ENCODE results near the gene SPDEF.

Gene SPDEF

DNA sequence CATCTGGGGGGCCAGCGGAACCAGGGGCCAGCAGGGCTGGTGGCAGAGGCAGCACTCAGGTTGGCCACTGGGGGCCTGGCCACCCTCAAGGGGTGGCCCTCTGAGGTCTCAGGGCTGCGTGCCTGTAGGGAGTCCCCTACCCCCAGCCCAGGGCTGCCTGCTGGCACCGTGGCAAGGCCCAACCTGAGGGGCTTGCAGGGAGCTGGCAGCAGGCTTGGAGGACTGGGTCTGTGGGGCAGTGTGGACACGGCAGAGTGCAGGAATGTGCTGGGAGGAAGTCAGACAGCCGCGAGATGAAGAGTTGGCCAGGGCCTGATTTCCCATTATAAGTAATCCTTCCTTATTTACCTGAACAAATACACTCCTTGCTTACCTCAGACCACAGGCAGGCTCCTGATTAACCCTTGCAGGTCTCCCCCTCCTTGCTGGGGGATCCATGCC lies at the start of gene SPDEF:
TSS of gene SPDEF (minus strand) at position 299 of the 441 bp plus-strand sequence. CDS start 11,874 bp downstream, outside the sequence.
- DNase-seq (ENCODE audit: low read depth): no peak

DNA sequence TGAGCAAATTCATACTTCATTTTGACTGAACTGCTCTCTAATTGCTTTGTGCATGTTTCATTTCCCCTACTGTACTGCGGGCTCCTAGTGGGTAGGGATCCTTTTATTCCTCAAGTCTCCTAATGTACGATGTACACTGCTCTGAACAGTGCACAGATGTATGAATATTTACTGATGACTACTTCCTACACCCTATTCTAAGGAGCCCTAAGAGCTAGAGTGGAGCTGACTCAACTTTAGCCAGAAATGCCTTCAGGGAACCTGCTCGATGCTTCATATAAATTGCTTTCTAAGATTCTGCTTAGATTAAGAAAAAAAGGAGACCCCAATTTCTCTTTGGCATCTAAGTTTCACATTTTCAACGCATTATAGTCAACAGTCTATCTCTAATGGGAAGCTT lies 47.6 kb upstream of the SPDEF start:
- no peak for DNase-seq (ENCODE audit: low read depth)

DNA sequence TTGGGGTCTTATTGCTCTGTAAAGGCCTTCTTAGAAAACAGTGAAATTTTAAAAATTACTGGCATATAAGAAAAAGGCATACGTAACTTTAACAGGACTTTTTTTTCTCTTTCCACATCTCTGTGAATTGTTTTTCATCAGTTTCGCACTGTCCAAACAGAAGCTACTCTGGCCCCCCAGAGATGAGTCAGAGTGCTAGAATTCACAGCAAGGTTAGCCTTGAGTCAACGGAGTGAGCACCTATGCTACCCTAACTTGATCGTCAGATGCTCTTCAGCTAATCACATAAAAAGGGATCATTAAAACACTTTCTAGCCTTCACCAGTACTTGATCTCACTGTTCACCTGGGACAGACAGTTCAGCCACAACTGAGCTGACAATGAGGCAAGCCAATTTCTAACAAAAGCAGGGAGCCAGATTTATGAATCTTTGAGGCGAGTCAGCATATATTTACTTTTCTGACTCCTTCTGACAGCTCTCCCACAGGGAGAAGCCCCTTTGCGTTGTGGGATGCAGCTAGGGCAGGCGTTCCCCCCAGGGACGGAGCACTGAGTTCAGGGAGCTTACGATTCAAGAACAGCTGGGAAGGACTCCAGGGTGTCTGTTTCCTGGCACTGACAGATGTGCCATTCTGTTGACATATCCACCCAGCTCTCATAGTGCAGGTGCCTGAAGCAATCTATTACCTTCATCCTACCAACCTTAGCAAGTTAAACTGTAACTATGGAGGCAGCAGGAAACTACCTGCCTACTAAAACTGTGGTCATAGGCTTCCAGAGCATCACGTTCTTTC lies 46.4 kb upstream of the SPDEF start:
- DNase-seq (ENCODE audit: low read depth): no peak

DNA sequence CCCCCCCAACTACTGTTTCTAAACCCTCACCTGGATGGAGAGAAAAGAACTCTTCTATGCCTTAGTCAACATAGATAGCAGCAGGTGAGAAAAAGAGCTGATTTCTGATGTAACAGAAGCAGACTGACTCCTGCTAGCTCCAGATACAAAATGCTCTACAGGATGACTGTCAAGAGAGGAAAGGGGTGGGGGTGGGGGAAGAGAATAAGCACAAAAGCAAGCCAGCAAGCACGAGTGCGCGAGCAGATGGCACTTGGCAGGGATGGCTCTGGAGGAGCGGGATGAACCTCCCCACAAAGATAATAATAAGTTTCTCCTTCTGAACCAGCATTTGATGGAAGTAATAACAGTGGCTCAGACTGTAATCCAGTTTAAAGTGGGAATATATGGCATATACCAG lies 45.6 kb upstream of the SPDEF start:
- DNase-seq (ENCODE audit: low read depth): no peak

DNA sequence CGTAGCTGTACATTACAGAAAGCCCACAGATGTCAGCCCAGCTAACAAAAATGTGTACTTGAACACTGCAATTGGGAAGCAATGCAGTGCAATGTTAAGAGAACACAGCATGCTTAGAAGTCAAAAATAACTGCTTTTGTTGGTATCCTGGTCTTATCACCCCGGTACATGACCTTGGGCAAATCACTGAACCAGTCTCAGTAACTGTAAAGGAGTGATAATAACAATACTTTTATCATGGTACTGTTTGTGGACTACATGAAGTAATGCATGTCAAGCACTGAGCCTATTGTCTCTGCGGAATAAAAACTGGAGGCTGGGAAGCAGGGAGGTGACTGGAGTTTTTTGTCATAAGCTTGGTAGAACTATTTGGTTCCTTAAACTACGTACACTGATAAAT lies 44.7 kb upstream of the SPDEF start:
- no peak for DNase-seq (ENCODE audit: low read depth)

DNA sequence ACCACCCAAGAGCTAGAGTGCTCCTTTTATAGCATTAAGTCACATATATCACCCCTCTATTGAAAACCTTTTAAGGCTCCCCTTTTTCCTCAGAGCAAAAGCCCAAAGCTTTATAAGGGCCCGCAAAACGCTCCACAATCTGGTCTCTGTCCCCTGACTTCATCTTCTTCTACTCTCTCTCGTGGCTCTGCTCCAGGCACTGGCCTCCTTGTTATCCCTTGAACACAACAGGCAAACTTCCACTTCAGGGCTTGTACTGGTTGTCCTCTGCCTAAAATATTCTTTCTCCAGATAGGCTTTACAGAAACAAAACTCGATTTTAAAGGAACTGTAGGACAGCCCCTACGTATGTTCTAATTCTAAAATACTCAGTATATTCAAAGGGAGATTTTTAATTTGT lies 44.0 kb upstream of the SPDEF start:
- DNase-seq (ENCODE audit: low read depth): no peak

DNA sequence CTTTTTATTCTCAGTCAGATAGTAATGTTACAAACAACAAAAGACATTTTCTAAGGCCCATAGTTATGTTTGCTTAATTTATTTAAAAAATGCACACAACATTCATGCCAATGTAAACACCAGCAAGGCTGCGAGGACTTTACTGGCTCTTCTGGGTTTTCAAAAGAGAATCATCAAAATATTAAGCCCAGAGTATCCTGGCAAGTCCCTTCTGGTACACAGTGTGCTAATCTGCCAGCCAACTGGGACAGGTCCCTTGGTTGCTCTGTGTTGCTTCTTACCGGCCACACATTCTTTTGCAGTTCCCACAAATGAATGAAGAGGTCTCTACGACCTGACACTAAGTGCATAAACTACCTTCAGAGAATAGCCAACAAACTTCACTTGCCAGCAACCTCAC lies 42.6 kb upstream of the SPDEF start:
- DNase-seq (ENCODE audit: low read depth): no peak

DNA sequence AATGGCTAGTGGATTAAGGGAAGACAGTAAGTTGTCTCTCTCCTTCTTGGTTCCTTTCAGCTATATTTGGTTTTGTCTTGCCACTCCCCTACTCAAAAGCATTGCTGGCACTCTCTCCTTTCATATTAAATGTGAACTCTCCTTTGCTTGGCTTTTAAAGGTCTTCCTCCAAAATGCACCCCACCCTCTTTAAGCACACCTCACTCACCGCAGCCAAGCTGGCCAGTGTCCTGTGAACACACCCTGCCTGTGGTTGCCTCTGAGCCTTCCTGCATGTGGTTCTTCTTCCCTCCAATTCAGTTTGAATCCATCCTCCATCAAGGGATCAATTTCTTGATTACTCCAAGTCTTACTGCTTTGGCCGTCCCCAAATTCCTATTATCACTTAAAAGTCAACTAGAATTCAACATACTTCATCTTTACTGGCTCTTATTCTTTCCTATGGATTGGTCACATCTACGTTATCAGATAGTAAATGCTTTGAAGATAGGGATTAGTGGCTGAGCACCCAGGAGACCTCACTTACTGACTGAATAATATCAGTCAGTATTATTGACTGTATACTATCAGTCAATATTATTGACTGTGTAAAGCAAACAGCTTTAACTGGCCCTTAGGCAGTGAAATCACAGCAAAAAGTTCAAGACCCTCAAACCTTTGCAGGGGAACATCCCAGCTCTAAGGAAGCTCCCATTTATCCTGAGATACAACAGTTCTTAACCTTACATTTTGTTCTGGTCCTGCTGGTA lies 41.6 kb upstream of the SPDEF start:
- DNase-seq (ENCODE audit: low read depth): no peak

DNA sequence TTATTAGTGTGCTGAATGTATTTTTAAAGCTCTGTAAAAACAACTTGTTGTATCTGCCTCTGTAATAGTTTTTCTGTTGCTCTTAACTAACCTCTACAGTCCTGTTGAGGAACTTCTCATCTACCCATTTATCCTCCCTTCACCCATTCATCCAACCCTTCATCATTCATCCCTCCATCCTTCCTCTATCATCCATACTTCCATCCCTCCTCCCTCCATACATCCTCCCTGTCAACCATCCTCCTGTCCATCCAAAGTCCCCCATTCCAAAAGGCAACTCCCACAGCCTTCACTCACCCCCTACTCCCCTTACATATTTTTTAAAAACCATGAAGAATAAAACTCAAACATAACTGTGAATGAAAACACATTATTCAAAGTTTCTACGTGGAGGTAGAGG lies 40.7 kb upstream of the SPDEF start:
- DNase-seq (ENCODE audit: low read depth): no peak

DNA sequence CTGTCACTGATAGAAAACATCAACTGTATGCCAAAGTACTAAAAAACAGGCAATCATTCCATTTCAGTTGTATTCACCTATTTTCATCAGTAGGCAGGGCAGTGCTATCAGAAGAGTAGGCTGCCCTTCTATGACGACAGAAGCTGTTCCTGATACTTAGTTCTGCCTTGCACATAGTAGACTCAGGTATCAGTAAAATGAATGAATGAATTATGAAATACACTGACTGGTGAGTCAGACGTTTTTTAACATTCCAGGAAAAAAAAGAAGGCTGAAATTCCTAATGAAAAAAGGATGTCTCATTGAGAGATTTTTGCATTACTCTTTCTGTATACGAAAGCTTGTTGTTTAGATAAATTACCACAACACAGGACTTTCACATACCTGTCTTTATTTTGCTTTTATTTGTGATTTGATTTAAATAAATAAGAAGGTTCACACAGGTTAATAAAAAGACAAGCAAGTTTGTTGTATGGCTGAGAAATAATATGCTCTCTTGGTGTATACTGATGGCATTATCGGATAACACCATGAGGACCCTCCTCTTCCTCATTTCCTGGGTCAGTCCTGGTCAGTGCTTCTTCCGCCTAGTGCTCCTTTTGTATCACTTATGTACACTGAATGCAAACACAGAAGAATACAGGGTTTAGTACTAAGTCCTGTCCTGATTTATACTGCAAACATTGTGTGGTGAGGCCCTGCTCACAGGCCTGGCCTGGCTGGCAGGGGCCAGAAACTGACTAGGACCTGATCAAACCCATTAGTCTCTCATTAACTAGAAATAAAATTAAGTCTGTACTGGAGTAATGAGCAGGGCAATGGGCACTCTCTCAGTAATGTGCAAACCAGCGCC lies 39.4 kb upstream of the SPDEF start:
- DNase-seq (ENCODE audit: low read depth): no peak

DNA sequence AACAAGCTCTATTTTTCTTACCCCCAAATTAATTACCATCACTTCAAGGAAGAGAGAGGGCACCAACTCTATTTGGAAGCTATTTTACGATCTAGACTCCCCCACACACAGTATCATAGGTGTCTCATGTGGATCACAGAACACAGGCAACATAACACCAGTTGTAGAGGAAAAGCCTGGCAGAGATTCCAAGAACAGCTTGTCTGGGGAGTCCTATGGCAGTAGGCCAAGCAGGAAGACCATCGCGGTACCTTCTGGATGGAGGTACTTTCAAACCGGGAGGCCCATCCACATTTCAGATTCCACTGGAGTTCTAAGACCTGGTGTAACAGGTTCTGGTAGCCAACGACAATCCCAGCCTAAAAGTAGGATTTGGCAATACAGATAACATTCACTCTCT lies 37.6 kb upstream of the SPDEF start:
- no peak for DNase-seq (ENCODE audit: low read depth)

DNA sequence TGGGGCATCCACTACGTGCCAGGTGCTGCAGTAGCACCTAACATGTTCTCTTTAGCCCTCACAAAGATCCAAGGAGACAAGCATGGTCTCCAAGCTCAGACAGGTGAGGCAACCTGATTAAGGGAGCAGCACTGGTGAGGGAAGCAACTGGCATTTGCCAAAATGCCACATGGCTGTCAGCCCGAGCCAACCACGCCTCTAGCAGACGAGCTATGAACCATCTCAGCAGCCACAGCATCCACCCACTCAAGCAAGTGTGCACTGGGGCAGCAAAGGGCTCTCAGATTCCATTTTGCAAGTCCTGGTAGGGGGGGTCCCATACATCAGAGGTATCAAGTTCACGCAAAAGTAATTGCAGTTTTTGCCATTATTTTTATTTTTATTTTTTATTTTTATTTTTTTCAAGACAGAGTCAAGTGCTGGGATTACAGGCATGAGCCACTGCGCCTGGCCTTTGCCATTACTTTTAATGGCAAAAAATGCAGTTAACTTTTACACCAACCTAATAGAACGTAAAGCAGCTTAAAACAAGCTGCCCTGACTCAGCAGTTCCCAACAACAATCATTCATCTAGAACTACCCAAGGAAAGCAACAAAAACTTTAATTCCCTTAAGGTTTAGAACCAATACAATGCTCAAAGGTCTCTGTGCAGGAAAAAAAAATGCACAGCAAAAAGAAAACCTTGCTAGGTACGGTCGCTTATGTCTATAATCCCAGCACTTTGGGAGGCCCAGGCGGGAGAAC lies 36.3 kb upstream of the SPDEF start:
- no peak for DNase-seq (ENCODE audit: low read depth)

DNA sequence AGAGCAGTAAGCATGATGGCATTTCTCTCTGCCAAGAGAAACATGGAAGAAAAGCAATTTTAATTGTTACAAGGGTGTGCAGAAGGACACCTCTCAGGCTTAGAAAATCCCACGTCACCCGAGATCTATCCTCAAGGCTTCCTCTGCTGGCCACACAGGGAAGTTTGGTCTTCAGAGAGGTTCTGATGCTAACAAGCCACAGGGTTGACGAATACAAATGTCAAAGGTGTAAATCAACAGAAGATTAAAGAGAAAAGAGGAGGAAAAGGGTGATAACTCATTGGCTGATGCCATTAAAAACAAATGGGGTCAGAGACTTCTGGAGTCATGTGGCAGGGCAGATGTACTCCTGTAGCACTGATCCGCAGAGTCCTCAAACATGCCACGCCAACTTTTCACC lies 33.6 kb upstream of the SPDEF start:
- DNase-seq (ENCODE audit: low read depth): no peak

DNA sequence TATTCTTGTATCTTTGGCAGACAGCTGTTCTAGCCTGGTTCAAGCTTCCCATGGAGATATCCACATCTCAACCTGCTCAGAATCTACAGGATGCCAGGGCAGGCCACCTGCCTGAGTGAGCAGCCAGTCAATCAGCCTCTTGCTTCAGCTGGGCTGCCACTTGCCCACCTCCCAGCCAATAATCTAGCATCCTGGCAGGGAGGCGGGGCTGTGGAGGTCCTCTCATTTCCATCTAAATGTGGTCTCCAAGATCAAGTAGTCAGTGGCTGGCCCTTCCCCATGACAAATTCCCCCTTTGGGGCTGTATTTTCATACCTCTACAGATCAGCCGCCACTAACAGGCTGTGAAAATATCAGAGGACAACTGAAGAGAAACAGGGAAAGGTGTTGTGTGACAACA lies 33.0 kb upstream of the SPDEF start:
- DNase-seq (ENCODE audit: low read depth): no peak

DNA sequence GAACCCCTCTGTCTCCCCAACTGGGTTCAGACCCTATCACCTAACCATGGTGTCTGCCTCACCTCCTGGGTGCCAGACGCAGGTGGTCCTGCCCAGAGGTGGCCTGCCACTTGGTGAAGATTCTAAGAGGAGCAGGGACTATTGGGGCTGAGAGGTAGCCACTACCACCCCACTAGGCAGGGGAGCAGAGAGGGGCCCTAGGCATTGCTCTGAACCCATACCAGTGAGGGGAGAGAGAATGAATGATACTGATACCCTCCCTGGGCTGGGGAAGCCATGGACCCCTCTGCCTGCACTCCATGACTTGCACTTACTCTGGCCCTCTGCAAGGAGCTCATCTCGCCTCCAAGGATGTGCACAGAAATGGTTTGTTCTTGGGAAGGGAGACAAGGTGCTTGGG lies 31.7 kb upstream of the SPDEF start:
- DNase-seq (ENCODE audit: low read depth): no peak

DNA sequence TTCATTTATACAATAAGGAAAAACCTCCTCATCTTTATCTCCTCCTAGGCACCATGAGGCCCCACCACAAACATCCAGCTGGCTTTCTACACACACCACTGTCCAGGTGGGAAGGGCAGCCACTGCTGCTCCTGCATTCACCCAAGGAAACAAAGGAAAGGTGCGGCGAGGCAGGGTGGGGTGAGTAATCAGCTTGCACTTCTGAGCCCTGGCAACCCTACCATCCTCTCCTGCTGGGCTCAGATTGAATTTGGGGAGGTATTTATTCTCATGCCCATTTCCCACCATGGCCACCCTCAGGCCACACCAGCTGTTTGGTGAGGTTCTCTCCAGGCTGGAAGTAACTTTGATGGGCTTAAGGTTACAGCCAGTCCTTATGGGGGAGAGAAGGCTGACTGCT lies 31.2 kb upstream of the SPDEF start:
- DNase-seq (ENCODE audit: low read depth): no peak

DNA sequence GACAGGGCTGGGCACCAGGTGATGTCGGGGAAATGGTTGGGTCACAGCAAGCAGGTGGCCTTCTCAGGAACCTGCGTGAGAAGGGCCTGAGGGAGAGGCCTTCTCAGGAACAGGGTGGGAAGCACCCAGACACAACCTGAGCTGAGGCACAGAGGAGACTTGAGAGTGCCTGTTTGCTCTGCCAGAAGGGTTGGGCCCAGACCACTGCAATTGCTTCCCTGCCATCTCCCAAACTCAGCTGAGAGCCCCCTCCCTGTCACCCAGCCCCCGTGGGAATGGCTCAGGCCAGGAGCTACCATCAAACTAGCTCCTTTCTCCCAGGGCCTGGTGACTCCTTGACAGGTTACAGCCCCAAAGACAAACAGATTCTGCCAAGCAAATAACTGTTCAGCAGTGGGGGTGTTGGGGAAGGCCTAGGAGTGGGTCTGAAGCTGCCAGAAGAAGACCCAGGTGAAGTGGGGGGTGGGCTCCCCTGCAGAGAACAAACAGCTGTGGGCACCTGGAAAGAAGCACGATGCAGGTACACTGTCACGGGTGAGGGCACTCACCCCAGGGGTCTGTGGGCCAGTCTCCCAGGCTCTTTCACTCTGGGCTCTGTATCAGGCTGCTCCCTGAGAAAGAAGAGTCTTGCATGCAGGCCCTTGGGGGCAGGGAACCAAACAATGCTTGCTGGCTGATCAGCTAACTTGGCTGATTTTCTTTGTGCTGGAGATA lies 30.4 kb upstream of the SPDEF start:
- DNase-seq (ENCODE audit: low read depth): no peak

DNA sequence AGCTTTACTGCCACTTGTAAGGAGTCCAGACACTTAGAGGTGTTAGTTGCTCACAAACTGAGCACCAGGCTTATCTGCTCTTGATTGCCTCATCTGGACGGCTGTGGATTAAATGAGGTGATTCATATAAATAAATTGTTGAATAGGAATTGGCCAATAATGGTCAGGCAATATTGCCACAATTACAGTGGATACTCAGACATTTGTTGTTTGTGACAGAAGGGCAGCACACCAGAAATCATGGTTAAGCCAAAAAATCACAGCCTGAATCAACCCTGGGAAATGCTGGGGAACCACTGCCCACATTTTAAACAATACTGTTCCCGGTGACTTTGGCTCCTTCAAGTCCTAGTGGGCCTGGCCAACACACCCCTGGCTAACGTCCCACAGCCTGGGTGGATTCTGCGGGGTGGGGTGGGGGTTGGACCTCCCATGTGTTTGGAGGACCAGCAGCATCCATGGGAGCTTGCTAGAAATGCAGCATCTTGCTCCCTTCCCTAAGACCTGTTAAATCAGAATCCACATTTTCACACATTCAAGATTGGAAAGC lies 29.5 kb upstream of the SPDEF start:
- peak; percentile 24 for DNase-seq (ENCODE audit: low read depth)

DNA sequence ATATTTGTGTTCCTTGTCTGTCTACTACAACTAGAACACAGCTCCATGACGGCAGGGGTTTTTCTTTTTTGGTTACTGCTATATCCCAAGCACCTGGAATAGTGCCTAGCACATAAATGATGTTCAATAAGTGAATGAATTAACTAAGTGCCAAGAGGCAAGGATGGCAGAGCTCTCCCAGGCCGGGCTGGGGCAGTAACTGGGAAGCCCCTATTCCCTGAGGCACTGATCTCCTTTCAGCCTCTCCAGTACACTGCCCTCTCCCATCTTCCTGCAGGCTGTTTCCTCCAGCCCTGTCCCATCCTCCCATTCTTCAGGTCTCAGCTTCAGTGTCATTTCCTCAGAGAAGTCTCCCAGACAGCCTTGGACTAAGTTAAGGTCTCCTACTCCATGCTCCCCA lies 29.0 kb upstream of the SPDEF start:
- DNase-seq (ENCODE audit: low read depth): no peak

DNA sequence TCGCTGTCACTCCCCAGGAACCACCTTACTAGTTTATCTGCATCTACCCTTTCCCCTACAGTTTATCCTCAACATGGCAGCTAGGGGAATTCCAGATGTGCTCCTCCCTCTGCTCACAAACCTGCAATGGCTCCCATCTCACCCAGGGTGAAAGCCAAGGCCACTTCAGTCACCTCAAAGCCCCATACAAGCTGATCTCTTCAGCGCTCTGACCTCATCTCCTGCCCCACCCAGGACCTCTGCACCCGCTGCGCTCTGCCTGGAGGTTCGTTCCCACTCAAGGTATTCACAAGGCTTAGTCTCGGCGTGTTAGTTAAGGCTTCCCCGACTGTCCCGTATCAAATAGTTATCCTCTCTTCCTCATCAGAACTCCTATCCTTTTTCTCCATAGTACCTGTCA lies 28.6 kb upstream of the SPDEF start:
- DNase-seq (ENCODE audit: low read depth): no peak
